ENCODE results near the gene RMND5B.

DNA sequence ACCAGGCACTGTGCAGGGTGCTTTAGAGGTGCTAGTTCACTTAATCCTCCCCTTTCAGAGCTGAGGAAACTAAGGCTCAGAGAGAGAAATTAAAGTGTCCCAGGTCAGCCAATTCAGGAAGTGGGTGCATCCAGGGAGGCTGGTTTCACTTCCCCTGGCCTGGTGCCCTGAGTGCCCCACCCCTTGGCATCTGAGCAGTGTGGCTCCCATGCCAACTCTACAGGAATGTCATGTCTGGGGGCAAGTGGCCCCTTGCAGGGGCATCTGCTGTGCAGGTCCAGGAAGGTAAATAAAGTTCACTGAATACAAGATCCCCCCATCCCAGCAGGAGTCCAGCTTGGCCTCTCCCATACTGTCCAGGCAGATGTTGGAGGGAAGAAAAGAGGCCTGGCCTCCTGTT, 21.8 kb upstream of the RMND5B start:
- TF ChIP-seq, protein P1, sequence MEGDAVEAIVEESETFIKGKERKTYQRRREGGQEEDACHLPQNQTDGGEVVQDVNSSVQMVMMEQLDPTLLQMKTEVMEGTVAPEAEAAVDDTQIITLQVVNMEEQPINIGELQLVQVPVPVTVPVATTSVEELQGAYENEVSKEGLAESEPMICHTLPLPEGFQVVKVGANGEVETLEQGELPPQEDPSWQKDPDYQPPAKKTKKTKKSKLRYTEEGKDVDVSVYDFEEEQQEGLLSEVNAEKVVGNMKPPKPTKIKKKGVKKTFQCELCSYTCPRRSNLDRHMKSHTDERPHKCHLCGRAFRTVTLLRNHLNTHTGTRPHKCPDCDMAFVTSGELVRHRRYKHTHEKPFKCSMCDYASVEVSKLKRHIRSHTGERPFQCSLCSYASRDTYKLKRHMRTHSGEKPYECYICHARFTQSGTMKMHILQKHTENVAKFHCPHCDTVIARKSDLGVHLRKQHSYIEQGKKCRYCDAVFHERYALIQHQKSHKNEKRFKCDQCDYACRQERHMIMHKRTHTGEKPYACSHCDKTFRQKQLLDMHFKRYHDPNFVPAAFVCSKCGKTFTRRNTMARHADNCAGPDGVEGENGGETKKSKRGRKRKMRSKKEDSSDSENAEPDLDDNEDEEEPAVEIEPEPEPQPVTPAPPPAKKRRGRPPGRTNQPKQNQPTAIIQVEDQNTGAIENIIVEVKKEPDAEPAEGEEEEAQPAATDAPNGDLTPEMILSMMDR (IDR thresholded peaks at IDR 0.05; ENCODE audit: low read length): no peak
- no peak for TF ChIP-seq EZH2 (optimal IDR thresholded peaks at IDR 0.05; ENCODE audit: low read depth, low read length)
- no peak for TF ChIP-seq EZH2phosphoT487 (IDR thresholded peaks at IDR 0.05; ENCODE audit: low read length)
